WTC11 (cell line): ENCODE results near the gene PON1. TPM values are rescaled to one million over a fixed set of nuclear protein-coding genes. Genes with fewer than 3 reads are reported as not detected.

ENCODE experiments used
- ATAC-seq: fragments of 200-7000 bp; cut with Tn5 transposase; 2 replicates; pipeline ENCODE4 v1.10.0; 2021; ENCODE audit warnings: mild to moderate bottlenecking, moderate library complexity
- CTCF ChIA-PET: fragments of 300-600 bp; sonication (Branson Sonifier 250); formaldehyde crosslinking; loops from one replicate; lab custom pipeline; 2021; ENCODE audit warnings: antibody characterized with exemption; lab: Charles Lee
- POLR2A ChIA-PET: fragments of 350-600 bp; sonication (Branson Sonifier 250); formaldehyde crosslinking; loops from one replicate; lab custom pipeline; 2021; ENCODE audit warnings: antibody characterized with exemption; lab: Charles Lee
- DNase-seq: peaks from one replicate; pipeline ENCODE4 v3.0.0; 2021; ENCODE audit warnings: low spot score
- H3K27ac Mint-ChIP-seq: 2 replicates; pipeline ENCODE4 v1.8.0; 2021; ENCODE audit warnings: mixed read lengths
- H3K27me3 Mint-ChIP-seq: 2 replicates; pipeline ENCODE4 v1.8.0; 2021; ENCODE audit warnings: low read depth, mild to moderate bottlenecking, moderate library complexity, mixed read lengths
- H3K36me3 Mint-ChIP-seq: 2 replicates; pipeline ENCODE4 v1.8.0; 2021; ENCODE audit warnings: mixed read lengths
- H3K4me1 Mint-ChIP-seq: 2 replicates; pipeline ENCODE4 v1.8.0; 2022; ENCODE audit warnings: mixed read lengths
- H3K4me3 Mint-ChIP-seq: 2 replicates; pipeline ENCODE4 v1.8.0; 2021; ENCODE audit warnings: mild to moderate bottlenecking, moderate library complexity, mixed read lengths
- H3K9me3 Mint-ChIP-seq: 2 replicates; pipeline ENCODE4 v1.8.0; 2021; ENCODE audit warnings: mixed read lengths
- ETV6 ChIP-seq: sonication (generic); formaldehyde crosslinking; IDR thresholded peaks from 2 replicates; pipeline ENCODE4 v1.8.1; 2022; ENCODE audit warnings: mild to moderate bottlenecking, missing genetic modification reagents
- KAT7 ChIP-seq: sonication (generic); formaldehyde crosslinking; IDR thresholded peaks from 2 replicates; pipeline ENCODE4 v1.8.1; 2023; ENCODE audit warnings: missing genetic modification reagents, mild to moderate bottlenecking, borderline replicate concordance
- MXD4 ChIP-seq: fragments of 250-450 bp; sonication (Bioruptor Pico); IDR thresholded peaks from 2 replicates; pipeline ENCODE4 v1.8.0; 2021; ENCODE audit warnings: mild to moderate bottlenecking, moderate library complexity, borderline replicate concordance
- NFATC4 ChIP-seq: fragments of 250-450 bp; sonication (Bioruptor Pico); IDR thresholded peaks from 2 replicates; pipeline ENCODE4 v1.9.0; 2021; ENCODE audit warnings: mild to moderate bottlenecking
- NR2C2 ChIP-seq: sonication (generic); formaldehyde crosslinking; IDR thresholded peaks from 2 replicates; pipeline ENCODE4 v1.8.0; 2022; ENCODE audit warnings: mild to moderate bottlenecking, missing genetic modification reagents
- PRRX2 ChIP-seq: fragments of 250-450 bp; sonication (Bioruptor Pico); IDR thresholded peaks from 2 replicates; pipeline ENCODE4 v1.8.0; 2021; ENCODE audit warnings: mild to moderate bottlenecking
- SMAD3 ChIP-seq: sonication (generic); formaldehyde crosslinking; IDR thresholded peaks from 2 replicates; pipeline ENCODE4 v1.8.0; 2022; ENCODE audit warnings: missing genetic modification reagents, mild to moderate bottlenecking, borderline replicate concordance
- TEAD1 ChIP-seq: sonication (generic); formaldehyde crosslinking; IDR thresholded peaks from 2 replicates; pipeline ENCODE4 v1.8.0; 2022; ENCODE audit warnings: mild to moderate bottlenecking, missing genetic modification reagents
- ZNF121 ChIP-seq: sonication (generic); formaldehyde crosslinking; IDR thresholded peaks from 2 replicates; pipeline ENCODE4 v1.8.0; 2023; ENCODE audit warnings: missing genetic modification reagents
- ZNF396 ChIP-seq: fragments of 250-450 bp; sonication (Bioruptor Pico); IDR thresholded peaks from 2 replicates; pipeline ENCODE4 v1.8.0; 2021; ENCODE audit warnings: mild to moderate bottlenecking, moderate library complexity, borderline replicate concordance
- ZNF416 ChIP-seq: fragments of 250-450 bp; sonication (Bioruptor Pico); IDR thresholded peaks from 2 replicates; pipeline ENCODE4 v1.9.0; 2021; ENCODE audit warnings: mild to moderate bottlenecking, inconsistent platforms
- ZNF671 ChIP-seq: fragments of 250-450 bp; sonication (Bioruptor Pico); IDR thresholded peaks from 2 replicates; pipeline ENCODE4 v1.8.0; 2021; ENCODE audit warnings: mild to moderate bottlenecking
- total RNA-seq: library from RNA; stranded (reverse); gene quantifications from 3 replicates; pipeline ENCODE4 v1.2.3, GENCODE V29; 2021
- TF ChIP-seq, protein P1 (sequence below): sonication (generic); formaldehyde crosslinking; conservative IDR thresholded peaks from 2 replicates; pipeline ENCODE4 v1.8.1; 2022; ENCODE audit warnings: mild to moderate bottlenecking, missing genetic modification reagents
- TF ChIP-seq, protein P2 (sequence below): sonication (generic); formaldehyde crosslinking; IDR thresholded peaks from 2 replicates; pipeline ENCODE4 v1.8.1; 2023; ENCODE audit warnings: mild to moderate bottlenecking, missing genetic modification reagents
- TF ChIP-seq, protein P3 (sequence below): sonication (generic); formaldehyde crosslinking; IDR thresholded peaks from 2 replicates; pipeline ENCODE4 v1.8.0; 2022; ENCODE audit warnings: missing genetic modification reagents
- TF ChIP-seq, protein P4 (sequence below): fragments of 250-450 bp; sonication (Bioruptor Pico); IDR thresholded peaks from 2 replicates; pipeline ENCODE4 v1.9.0; 2021; ENCODE audit warnings: mild to moderate bottlenecking
- TF ChIP-seq, protein P5 (sequence below): sonication (generic); formaldehyde crosslinking; IDR thresholded peaks from 2 replicates; pipeline ENCODE4 v1.8.1; 2022; ENCODE audit warnings: missing genetic modification reagents, borderline replicate concordance
- TF ChIP-seq, protein P6 (sequence below): sonication (generic); formaldehyde crosslinking; conservative IDR thresholded peaks from 2 replicates; pipeline ENCODE4 v1.8.1; 2023; ENCODE audit warnings: mild to moderate bottlenecking, low read depth, missing genetic modification reagents, moderate library complexity

Gene PON1
- total RNA-seq, 1 experiment from 2014 or later, result 0.26 TPM

DNA sequence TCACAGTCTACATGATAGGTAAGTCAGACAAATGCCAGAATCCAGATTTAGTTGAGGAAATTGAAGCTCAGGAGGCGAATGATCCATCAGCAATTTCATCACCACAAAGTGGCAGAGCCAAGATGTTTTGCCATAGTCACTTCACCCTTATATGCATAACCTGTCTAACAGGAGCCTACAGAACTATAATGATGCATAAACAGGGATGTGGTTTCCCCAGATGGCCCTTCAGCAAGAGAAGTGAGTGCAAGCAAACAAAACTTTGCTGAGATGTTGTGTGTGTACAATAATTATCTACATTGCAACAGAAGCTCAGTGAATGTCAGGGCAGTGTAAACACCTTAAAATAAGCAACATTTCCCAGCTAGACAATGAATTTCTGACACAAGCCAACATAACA lies 43.3 kb upstream of the PON1 start (continued):
- TF ChIP-seq, protein P1, sequence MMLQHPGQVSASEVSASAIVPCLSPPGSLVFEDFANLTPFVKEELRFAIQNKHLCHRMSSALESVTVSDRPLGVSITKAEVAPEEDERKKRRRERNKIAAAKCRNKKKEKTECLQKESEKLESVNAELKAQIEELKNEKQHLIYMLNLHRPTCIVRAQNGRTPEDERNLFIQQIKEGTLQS (CRISPR knock-in tag), result no peak
- no peak for TF ChIP-seq ETV6 (CRISPR knock-in tag)
- no peak for TF ChIP-seq MXD4 (CRISPR knock-in tag)
- TF ChIP-seq NR2C2 (CRISPR knock-in tag), result no peak
- TF ChIP-seq, protein P2, sequence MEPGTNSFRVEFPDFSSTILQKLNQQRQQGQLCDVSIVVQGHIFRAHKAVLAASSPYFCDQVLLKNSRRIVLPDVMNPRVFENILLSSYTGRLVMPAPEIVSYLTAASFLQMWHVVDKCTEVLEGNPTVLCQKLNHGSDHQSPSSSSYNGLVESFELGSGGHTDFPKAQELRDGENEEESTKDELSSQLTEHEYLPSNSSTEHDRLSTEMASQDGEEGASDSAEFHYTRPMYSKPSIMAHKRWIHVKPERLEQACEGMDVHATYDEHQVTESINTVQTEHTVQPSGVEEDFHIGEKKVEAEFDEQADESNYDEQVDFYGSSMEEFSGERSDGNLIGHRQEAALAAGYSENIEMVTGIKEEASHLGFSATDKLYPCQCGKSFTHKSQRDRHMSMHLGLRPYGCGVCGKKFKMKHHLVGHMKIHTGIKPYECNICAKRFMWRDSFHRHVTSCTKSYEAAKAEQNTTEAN (CRISPR knock-in tag), result no peak
- TF ChIP-seq, protein P3, sequence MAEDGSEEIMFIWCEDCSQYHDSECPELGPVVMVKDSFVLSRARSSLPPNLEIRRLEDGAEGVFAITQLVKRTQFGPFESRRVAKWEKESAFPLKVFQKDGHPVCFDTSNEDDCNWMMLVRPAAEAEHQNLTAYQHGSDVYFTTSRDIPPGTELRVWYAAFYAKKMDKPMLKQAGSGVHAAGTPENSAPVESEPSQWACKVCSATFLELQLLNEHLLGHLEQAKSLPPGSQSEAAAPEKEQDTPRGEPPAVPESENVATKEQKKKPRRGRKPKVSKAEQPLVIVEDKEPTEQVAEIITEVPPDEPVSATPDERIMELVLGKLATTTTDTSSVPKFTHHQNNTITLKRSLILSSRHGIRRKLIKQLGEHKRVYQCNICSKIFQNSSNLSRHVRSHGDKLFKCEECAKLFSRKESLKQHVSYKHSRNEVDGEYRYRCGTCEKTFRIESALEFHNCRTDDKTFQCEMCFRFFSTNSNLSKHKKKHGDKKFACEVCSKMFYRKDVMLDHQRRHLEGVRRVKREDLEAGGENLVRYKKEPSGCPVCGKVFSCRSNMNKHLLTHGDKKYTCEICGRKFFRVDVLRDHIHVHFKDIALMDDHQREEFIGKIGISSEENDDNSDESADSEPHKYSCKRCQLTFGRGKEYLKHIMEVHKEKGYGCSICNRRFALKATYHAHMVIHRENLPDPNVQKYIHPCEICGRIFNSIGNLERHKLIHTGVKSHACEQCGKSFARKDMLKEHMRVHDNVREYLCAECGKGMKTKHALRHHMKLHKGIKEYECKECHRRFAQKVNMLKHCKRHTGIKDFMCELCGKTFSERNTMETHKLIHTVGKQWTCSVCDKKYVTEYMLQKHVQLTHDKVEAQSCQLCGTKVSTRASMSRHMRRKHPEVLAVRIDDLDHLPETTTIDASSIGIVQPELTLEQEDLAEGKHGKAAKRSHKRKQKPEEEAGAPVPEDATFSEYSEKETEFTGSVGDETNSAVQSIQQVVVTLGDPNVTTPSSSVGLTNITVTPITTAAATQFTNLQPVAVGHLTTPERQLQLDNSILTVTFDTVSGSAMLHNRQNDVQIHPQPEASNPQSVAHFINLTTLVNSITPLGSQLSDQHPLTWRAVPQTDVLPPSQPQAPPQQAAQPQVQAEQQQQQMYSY (CRISPR knock-in tag), result no peak

DNA sequence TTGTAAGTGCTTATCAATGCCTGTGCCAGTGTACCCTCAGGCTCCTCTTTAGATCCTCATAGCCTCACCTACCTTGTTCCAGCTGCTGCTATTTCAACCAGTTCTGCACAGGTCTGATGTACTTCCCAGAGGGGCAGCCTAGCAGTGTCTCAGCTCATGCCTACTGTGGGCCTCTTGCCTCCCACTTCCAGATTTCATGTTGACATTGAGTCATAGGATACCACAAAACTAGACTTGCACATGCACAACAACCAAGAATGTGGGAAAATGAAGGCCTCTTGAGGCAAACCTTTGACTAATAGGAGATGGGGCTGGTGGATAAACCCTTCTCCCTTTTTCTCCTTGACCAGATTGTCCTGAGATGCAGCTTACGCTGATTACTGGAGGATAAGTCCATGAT lies 40.8 kb upstream of the PON1 start:
- DNase-seq (no peak), ATAC-seq (no peak)
- Mint-ChIP-seq H3K27me3 (no peaks in the 10 kb centered on the region), H3K4me3 (no peak overlapping the region), H3K36me3 (no peaks in the 10 kb centered on the region), H3K9me3 (no peaks in the 10 kb centered on the region)
- TF ChIP-seq ZNF396 (CRISPR knock-in tag) (no peak), NR2C2 (CRISPR knock-in tag) (no peak), PRRX2 (no peak), ZNF416 (CRISPR knock-in tag) (no peak)
- TF ChIP-seq, protein P2 (CRISPR knock-in tag), result no peak
- TF ChIP-seq, all 79 proteins: peak for 0
- Mint-ChIP-seq H3K4me1 (no peaks in the 10 kb centered on the region), H3K27ac (no peak overlapping the region)
- ChIA-PET CTCF (no interaction called here), POLR2A (no interaction called here)

DNA sequence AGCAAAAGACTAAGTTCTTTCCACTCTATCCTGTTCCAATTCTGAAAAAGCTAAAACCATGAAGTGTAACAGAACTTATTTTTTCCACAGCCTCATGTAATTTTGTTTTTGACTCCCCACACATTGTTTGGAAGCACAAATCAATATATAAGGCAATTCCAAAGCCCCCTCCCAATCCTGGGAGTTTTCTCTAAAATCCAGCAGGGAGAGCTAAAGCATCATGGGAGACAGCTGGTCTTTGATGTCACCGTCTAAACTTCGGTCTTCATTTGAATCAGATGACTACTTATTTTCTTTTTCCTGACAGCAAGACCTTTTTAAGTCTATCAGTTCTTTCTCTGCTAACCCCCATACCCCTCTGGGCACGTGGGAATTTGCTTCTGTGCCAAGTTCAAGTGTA lies 33.3 kb upstream of the PON1 start:
- ChIA-PET POLR2A (no interaction called here), CTCF (interaction anchor here (1.0 to 1.3 kb wide), 3 partner anchors 38 to 154 kb away, joined by 3 to 8 read pairs (median 4); partner anchors contain the start of gene PON3)
- no peaks in the 10 kb centered on the region for H3K4me1 Mint-ChIP-seq
- DNase-seq (no peak), ATAC-seq (no peak)
- no peak overlapping the region for H3K27ac Mint-ChIP-seq
- peaks cover 4% of the 10 kb centered on the region; the same call in 1 of the 2 replicates for H3K36me3 Mint-ChIP-seq
- no peaks in the 10 kb centered on the region; the same call in 1 of the 2 replicates for H3K27me3 Mint-ChIP-seq
- H3K4me3 Mint-ChIP-seq, result no peak overlapping the region
- peaks cover 13% of the 10 kb centered on the region for H3K9me3 Mint-ChIP-seq
- TF ChIP-seq, protein P4, sequence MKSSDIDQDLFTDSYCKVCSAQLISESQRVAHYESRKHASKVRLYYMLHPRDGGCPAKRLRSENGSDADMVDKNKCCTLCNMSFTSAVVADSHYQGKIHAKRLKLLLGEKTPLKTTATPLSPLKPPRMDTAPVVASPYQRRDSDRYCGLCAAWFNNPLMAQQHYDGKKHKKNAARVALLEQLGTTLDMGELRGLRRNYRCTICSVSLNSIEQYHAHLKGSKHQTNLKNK (CRISPR knock-in tag), result no peak
- TF ChIP-seq, protein P5, sequence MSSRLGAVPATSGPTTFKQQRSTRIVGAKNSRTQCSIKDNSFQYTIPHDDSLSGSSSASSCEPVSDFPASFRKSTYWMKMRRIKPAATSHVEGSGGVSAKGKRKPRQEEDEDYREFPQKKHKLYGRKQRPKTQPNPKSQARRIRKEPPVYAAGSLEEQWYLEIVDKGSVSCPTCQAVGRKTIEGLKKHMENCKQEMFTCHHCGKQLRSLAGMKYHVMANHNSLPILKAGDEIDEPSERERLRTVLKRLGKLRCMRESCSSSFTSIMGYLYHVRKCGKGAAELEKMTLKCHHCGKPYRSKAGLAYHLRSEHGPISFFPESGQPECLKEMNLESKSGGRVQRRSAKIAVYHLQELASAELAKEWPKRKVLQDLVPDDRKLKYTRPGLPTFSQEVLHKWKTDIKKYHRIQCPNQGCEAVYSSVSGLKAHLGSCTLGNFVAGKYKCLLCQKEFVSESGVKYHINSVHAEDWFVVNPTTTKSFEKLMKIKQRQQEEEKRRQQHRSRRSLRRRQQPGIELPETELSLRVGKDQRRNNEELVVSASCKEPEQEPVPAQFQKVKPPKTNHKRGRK (CRISPR knock-in tag), result no peak
- no peak for TF ChIP-seq SMAD3 (CRISPR knock-in tag)
- TF ChIP-seq, protein P6, sequence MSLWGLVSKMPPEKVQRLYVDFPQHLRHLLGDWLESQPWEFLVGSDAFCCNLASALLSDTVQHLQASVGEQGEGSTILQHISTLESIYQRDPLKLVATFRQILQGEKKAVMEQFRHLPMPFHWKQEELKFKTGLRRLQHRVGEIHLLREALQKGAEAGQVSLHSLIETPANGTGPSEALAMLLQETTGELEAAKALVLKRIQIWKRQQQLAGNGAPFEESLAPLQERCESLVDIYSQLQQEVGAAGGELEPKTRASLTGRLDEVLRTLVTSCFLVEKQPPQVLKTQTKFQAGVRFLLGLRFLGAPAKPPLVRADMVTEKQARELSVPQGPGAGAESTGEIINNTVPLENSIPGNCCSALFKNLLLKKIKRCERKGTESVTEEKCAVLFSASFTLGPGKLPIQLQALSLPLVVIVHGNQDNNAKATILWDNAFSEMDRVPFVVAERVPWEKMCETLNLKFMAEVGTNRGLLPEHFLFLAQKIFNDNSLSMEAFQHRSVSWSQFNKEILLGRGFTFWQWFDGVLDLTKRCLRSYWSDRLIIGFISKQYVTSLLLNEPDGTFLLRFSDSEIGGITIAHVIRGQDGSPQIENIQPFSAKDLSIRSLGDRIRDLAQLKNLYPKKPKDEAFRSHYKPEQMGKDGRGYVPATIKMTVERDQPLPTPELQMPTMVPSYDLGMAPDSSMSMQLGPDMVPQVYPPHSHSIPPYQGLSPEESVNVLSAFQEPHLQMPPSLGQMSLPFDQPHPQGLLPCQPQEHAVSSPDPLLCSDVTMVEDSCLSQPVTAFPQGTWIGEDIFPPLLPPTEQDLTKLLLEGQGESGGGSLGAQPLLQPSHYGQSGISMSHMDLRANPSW, result no peak
- TF ChIP-seq ZNF416 (CRISPR knock-in tag), result no peak
- no peak for TF ChIP-seq ZNF121
- no peak for TF ChIP-seq TEAD1 (CRISPR knock-in tag)
- TF ChIP-seq KAT7 (CRISPR knock-in tag), result no peak
- TF ChIP-seq ZNF671 (CRISPR knock-in tag), result no peak
- no peak for TF ChIP-seq NFATC4
- TF ChIP-seq, protein P1 (CRISPR knock-in tag), result no peak
